Cardiac fibroblast (primary cell): Measurements from ENCODE around the gene COL18A1.

Source experiments
- DNase-seq, 2 donors: peaks; one replicate each; pipeline versions ENCODE4 v3.0.0 to v3.0.0-alpha.2; 2010; ENCODE audit warnings: low read depth in 2 of 2
- H3K4me3 ChIP-seq, 2 donors: replicated peaks in 1 of 2; 1 replicate in 1 of 2; 2 replicates in 1 of 2; pipeline ENCODE4 v1.5.1; 2011; ENCODE audit warnings: low read depth in 2 of 2, low read length in 2 of 2, mild to moderate bottlenecking in 2 of 2, moderate library complexity in 1 of 2
- TF ChIP-seq, protein P1 (sequence below): IDR thresholded peaks from one replicate; pipeline ENCODE4 v1.5.1; 2011; ENCODE audit warnings: low read depth, mild to moderate bottlenecking, low read length, inconsistent platforms

The COL18A1 gene

GRCh38 chr21:45480701-45481500 is 75.9 kb downstream of the COL18A1 start:
- TF ChIP-seq, protein P1, sequence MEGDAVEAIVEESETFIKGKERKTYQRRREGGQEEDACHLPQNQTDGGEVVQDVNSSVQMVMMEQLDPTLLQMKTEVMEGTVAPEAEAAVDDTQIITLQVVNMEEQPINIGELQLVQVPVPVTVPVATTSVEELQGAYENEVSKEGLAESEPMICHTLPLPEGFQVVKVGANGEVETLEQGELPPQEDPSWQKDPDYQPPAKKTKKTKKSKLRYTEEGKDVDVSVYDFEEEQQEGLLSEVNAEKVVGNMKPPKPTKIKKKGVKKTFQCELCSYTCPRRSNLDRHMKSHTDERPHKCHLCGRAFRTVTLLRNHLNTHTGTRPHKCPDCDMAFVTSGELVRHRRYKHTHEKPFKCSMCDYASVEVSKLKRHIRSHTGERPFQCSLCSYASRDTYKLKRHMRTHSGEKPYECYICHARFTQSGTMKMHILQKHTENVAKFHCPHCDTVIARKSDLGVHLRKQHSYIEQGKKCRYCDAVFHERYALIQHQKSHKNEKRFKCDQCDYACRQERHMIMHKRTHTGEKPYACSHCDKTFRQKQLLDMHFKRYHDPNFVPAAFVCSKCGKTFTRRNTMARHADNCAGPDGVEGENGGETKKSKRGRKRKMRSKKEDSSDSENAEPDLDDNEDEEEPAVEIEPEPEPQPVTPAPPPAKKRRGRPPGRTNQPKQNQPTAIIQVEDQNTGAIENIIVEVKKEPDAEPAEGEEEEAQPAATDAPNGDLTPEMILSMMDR, result no peak
- no peak overlapping the region for H3K4me3 ChIP-seq
- no peak for DNase-seq

- no peak overlapping the region for H3K4me3 ChIP-seq
- no peak for DNase-seq
- TF ChIP-seq, protein P1, result no peak
Observed at GRCh38 chr21:45481566-45481965, 76.6 kb downstream of the COL18A1 start.

GRCh38 chr21:45481977-45482898 is 77.3 kb downstream of the COL18A1 start:
- TF ChIP-seq, protein P1, result no peak
- no peak for DNase-seq
- H3K4me3 ChIP-seq, result no peak overlapping the region

DNA sequence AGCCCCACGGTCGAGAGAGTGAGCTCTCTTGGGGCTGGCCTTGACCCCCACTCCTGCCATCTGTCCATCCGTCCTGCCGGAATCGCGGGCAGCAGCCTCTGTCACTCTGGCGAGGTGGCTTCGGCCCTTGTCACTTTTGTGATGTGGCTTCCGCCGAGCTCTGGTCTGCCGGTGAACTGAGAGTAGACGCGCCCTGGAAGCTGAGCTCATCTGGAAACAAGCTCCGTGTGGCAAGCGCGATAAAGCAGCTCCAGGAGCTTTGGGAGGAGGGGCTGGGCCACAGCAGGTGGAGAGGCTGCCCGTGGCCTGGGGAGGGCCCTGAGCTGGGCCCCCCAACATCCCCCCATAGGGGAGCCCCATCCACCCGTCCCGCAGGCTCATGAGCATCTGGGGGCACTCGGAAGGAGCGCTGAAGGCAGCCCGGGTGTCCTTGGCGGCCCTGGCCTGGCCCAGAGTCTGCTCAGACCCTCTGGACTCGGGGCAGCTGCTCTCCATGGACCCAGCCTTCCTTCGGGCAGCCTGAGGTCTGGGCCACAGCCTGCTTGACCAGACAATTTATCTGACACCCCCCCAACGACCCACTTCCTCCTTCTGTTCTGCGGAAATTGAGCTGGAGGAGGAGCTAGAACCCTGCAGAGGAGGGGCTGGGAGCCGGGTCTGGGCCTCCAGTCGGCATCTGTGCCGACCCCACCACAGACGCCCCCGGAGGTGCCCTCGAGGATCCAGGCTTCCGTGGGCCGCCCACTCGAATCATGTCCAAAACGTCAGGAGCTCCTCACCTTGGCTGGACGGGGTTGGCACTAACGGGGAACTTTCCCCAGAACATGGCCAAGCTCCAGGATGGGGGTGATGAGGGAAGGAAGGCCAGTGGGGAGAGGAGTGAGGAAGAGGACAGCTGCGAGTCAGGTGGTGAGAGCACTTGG is 78.2 kb downstream of the COL18A1 start:
- no peak overlapping the region for H3K4me3 ChIP-seq
- TF ChIP-seq, protein P1, result no peak
- DNase-seq, result no peak

DNA sequence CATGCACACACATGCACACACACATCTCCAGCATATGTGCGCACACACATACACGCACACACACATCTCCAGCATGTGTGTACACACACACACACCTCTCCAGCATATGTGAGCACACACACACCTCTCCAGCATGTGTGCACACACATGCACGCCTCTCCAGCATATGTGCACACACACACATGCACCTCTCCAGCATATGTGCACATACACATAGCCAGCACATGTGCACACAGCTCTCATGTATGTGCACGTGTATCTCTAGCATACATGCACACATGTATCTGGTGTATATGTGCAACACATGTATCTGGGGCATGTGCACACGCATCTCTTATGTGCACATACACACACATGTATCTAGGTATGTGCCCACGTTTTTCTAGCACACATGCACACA is 79.4 kb downstream of the COL18A1 start:
- no peak overlapping the region for H3K4me3 ChIP-seq
- DNase-seq, result no peak
- TF ChIP-seq, protein P1, result no peak
